Stimulated activated CD8-positive, alpha-beta memory T cell treated with anti-CD3 and anti-CD28 coated beads, Interleukin-7, amount 100 ng/mL, for 1 hour (primary cell): ENCODE data around the gene KCNQ5.

Experiments used
- DNase-seq, 2 donors: peaks; one replicate each; pipeline ENCODE4 v3.0.0-alpha.2; 2020; ENCODE audit warnings: low read depth in 2 of 2

The KCNQ5 gene

DNA sequence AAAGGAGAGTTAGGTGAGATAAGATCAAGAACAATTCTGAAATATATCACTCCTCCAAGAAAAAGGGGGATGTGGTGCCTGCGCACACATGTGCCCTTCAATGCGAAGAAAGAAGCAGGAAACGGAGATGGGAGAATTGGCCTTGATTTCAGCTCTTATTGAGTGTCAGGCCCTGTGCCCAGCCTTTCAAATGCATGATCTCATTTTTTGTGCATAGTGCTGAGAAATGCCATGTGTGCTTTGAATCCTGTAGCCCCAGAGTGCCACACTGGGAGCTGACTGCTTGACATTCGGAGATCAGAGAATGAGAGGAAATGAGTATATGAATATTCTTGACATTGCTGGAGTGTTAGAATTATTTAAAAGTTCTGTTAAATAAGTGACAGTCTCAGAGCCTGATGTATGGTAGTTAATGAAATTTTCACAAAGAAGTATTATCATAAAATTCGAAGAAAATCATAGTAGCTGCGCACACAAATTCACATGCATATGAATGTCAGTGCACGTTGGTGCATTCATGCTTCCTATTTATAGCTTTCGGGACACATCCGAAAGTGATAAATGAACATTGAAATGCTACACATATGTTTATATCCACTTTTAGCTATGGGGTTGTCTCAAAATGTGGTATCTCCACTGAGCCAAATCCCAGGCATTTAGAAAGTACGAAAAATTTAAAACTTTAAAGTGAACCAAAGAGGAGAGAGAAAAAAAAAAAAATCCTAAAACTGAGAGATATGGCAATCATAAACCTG is 172.0 kb downstream of the KCNQ5 start:
- no peak for DNase-seq

DNA sequence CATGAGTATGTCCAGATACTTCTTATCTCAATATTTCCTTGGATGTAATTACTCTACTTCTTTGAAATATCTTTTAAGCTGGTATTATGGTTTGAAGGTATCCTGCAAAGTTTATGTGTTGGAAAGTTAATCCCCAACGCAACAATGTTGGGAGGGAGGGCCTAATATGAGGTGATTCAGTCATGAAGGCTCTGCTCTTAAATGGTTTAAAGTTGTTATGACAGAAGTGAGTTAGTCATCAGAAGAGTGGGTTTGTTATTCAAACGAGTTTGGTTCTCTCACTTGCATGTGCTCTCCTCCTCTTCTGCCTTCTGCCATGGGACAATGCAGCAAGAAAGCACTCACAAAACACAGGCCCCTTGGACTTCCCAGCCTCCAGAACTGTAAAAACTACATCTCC is 176.3 kb downstream of the KCNQ5 start:
- DNase-seq: no peak

DNA sequence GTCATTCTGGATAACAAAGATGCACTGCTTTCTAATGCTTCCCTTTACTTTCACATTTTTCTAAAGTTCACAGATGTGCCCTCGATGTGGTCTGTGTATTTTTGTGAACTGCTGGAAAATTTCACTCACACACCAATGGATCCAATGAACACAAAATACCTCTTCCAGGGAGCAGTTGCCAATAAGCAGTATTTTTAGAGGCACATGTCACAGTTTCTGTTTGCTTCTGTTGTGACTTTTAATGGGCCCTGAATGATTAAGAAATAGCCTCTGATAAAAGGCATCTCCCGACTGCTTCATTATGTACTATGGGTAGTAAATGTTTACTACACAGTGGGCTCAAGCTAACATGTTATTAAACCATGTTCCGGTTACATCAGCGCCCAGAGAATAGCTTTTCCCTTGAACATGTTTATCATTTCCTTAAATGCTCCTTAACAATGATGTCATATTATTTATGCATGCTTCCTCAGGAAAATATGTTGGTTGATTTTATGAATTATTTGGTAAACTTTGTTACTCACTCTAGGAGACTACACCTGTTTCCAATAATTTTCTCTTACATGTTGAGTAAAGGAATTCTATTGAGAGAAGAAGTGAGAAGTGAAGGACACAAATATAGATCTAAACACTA is 188.0 kb downstream of the KCNQ5 start:
- DNase-seq: no peak

DNA sequence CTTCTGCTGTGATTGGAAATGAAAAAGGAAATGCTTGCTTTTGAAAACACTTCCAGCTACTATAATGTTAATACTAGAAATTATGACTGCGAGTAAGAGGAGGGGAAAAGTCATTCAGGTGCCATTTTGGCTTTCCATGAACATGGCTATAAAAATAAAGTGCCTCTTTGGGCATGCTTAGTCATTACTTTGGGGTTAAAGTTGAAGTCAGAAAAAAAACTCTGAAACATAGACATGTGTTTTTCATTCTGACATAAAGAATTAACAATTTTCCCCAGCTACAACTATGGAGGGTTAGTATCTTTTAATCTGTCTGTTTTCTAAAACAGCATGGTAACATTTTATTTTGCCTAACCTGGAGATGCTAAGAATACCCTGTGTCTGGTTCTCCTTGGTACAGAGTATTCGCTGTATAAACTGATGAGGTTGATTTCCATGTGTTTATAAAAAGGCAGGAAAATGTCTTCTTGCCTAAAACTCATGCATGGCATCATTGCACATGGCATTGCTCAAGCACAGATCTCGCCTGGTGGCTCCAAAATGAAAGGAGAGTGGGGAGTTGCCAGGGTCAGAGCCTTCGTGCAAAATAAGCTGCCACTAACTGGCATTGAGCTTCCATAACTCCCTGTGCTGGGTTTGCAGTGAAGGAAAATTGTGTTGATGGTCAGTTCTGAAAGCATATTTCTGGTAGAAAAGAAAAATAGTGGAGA is 188.9 kb downstream of the KCNQ5 start:
- DNase-seq: no peak

DNA sequence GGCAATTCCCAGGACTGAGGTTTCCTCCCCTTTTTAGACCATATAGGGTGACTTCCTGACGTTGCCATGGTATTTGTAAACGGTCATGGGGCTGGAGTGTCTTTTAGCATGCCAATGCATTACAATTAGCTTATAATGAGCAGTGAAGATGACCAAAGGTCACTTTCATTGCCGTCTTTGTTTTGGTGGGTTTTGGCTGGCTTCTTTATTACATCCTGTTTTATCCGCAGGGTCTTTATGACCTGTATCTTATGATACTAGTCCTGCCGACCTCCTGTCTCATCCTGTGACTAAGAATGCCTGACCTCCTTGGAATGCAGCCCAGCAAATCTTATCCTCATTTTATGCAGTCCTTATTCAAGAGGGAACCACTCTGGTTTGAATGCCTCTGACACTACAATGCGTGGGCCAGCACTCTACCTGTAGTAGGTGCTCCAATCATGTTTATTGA is 190.1 kb downstream of the KCNQ5 start:
- DNase-seq: no peak

DNA sequence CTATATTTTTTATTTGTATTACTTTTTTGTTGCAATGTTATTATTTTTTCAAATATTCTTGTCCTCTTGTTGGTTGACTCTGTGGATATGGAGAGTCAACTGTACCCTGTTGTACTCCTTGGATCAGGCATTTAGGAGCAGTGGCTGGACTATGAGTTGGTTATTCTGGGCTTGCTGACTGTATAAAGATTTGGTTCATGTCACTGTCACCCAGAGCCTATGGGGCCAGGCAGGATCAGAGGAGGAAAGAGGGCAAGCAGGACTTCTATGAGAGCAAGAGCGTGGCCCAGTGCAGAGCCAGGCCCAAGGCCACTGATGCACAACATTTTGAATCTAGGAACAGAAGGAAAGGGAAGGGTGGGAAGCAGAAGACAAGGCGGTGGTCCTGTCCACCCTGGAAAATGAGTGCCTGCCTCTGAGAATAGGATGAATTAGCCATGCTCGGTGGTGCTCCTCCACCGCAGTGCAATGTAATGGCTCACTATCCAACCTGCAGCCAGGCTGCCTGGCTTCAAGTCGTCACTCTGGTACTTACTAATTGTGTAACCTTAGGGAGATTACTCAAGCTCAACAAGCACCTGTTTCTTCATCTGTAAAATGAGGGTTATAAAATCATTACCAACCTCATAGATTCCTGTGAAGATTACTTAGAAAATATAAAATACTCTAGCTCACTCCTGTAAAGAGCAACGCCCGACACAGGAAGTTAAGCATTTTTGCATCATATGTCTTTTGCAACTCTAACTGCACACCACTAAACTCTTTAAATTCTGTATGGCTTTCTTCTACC is 192.1 kb downstream of the KCNQ5 start:
- DNase-seq: no peak

DNA sequence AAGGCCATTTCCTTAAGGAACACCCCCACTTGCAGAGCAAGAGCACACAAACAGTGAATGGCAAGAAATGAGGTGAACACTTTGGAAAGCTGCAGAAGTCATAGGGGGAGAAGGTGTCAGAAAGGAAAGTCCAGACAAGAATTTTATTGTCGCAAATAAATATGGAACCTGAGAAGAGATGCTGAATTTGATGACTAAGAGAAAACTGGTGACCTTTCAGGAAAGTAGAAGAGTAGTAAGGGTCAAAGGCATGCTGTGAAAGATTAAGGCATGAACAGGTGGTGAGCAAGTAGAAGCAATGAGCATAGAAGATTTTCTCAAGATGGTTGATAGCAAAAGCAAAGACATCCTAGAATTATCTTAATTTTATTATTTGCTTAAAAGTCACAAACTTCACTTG is 194.2 kb downstream of the KCNQ5 start:
- DNase-seq: no peak

DNA sequence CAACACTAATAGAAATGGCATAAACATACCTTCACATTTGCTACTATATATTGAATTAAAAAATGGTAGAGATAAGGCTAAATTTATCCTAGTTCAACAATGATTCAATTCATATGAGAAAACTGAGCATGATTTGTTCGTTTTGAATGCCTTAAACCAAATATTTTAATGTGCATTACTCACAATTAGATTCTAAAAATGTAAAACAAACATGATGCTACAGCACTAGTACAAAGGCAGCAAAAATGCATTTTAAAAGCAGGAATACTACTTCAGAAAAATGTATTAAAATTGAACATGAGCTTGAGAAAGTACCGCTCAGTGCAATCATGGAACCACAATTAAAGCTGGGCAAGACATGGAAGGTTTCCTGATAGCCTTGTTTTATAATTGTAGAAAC is 195.3 kb downstream of the KCNQ5 start:
- no peak for DNase-seq

DNA sequence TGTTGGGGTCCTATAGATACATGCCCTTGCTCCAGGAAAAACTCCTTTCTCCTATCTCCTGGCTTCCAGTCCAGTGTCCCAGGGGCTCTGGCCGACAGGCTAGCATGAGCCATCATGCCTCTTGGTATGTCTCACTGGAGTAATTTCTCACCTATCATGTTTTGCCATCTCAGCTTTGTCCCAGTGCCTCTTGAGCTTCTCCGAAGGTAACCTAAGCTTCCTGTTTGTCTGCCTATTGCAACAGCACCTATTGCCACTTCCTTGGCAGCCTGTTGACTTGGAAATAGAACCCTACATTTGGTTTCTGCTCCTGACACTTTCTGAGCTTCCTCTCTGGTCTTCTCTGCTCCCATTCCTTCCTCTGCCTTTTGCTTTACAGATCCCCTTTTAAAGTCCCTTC is 197.7 kb downstream of the KCNQ5 start:
- no peak for DNase-seq

DNA sequence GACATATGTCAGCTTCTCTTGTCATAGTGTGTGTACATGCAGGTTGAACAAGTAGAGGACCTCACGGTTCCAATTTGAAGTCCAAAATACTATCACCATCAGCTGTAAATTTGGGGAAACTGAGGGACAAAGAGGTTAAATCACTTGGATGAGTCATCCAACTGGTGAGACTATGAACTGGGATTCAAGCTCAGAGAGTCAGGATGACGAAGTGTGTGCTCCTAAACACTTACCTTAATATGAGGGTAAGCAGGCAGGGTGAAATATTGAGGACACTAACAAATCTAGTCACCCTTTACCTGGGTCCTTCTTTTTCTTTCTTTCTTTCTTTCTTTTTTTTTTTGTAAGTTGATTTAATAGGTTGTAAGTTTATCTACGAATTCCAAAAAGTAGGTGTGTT is 198.3 kb downstream of the KCNQ5 start:
- DNase-seq: no peak

DNA sequence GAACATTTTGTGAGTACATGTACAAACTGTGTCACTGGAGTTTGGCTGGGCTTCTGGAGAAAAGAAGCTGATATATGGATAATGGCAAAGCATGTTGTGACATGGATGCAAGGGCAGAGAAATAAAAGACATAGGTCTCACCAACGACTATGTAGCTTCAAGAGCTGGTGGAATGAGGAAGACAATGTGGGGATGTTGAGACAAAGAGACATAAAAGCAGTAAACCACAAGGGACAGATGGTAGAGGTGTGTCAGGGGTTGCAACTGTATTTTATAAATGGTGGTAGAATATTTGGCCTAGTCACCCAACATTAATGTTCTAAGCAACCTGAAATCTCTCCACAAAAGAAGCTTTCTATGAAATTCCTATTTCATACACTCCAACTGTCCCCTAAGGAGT is 199.0 kb downstream of the KCNQ5 start:
- DNase-seq: no peak

DNA sequence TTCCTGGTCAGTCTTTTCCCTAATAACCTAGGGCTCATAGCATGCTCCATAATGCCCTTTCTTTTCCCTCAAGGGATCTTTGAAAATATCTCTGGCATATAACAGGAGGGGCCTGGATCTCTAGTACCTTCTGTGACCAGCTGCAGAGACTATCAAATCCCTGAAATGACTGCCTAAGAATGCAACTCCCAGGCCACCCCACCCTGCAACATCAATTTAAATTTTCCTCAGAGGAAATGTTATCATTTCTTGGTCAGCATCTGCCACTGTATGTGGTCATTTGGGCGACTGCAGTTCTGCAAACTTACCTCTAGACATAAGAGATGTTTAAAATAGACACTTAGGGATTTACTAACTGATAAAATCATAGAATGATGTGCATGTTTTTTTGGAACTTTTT is 200.2 kb downstream of the KCNQ5 start:
- DNase-seq: no peak

DNA sequence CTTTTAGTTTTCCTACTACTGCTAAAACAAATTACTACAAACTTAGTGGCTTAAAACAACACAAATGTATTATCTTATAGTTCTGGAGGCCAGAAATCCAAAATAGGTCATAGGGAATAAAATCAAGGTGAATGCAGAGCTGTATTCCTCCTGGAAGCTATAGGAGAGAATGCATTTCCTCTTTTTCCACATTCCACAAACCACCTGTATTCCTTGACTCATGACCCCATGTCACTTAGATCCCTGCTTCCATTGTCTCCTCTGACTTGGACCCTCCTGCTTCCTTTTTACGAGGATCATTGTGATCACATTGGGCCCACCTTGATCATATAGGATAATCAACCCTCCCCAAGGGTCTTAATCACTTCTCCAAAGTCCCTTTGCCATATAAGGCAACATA is 200.8 kb downstream of the KCNQ5 start:
- no peak for DNase-seq

DNA sequence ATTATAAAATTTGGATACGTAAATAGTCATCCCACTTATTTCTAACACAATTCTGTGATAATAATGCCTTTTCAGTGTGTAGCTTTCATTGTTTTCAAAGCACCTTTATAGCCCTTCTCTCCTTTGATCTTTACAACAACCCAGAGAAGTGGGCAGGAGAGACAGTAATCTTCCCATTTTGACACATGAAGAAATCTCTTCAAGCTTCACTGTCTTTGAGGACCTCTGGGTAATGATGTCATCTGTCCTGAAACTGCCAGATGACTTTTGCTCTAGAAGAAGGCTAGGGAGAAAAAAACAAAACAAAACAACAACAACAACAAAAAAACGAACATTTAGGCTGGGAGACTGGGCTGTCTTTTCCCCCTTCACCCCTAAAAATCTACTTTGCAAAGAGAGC is 203.0 kb downstream of the KCNQ5 start:
- DNase-seq: no peak

DNA sequence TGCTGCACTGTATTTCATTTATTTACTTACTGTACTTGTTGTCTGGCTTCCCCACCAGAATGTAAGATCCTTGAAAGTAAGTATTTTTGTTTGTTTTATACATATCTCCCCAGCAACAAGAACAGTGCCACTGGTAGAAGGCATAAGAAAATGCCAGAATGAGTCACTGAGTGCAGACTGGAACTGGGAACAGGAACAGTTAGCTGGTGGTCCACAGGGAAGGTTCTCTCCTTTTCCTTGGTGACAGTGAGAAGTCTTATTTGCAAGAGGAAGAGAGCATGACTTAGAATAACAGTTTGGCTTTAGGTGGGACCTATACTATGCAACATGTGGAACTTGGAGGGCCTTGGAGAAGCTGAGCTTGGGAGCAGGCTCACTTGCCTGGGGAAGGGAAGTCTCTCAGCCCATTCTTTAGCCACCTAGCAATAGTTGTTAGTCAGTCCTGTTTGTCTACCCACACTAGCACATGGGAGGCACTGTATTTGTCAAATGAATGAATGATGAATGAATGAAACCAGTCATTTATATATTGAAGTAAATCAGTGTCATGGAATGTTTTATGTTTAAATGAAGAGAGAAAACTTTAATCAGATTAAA is 203.5 kb downstream of the KCNQ5 start:
- no peak for DNase-seq

DNA sequence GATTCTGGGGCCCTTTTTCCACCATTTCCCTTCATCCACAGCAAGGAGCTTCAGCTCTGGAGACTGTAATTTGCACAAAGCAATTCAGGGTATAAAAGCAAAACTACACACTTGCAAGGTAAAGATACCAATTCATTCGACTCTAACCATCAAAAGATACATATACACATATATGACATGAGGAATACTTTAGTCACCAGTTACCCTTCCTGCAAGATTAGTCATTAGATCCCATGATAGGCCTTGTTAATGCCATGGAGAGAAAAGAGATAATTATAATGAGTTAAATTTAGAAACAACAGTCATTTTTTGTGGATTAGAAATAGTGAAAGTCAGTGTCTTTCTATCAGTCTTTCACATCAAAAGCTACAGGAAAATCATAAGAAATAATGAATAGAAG is 204.2 kb downstream of the KCNQ5 start:
- DNase-seq: no peak

DNA sequence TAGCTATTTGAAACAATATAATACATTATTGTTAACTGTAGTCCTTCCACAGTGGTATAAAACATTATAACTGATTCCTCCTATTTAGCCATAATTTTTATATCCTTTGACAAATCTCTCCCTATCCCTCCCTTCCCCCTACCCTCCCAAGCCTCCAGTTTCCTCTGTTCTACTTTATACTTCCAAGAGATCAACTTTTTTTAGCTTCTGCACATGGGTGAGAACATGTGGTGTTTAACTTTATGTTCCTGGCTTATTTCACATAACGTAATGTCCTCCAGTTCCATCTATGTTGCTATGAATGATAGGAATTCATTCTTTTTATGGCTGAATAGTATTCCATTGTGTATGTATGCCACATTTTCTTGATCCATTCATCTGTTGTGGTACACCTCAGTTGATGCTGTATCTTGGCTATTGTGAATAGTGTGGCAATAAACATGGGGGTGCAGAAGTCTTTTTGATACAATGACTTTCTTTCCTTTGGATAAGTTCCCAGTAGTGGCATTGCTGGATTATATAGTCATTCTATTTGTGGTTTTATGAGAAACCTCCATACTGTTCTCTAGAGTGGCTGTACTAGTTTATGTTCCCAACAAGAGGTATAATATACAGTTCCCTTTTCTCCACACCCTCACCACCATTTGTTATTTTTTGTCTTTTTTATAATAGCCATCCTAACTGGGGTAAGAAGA is 205.0 kb downstream of the KCNQ5 start:
- DNase-seq: no peak

DNA sequence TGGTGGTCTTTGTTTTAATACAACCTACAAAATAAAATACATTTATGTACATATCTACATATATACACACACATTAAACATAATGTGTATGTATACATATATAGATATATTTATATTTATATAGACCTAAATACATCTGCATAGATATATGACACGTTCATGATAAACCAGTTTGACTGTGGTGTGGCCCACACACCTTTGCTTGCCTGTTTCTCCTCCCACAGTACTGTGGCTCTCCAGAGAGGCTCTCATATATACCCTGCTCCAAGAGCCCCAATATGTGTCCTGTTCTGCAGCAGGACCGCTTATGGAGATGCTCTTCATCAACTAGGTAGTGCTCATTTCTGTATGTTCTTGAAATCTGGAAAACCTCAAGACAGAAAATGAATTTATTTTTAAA is 207.0 kb downstream of the KCNQ5 start:
- DNase-seq: no peak

DNA sequence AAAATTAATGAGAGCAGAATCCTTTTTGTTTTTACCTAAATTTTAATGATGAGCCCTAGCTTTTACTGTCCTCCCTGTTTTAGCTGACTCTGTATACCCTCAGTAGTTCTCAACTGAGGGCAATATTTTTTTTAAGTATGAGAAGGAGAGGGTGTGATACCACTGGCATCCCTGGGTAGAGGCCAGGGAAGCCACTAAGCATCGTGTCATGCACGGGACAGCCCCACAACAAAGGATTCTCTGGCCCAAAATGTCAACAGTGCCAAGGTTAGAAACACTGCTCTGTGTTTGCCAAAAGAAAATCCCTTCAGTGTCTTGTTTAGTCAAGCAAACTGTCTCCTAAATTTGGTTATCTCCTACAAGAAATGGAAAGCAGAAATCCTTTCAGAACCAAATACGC is 210.4 kb downstream of the KCNQ5 start:
- DNase-seq: no peak

DNA sequence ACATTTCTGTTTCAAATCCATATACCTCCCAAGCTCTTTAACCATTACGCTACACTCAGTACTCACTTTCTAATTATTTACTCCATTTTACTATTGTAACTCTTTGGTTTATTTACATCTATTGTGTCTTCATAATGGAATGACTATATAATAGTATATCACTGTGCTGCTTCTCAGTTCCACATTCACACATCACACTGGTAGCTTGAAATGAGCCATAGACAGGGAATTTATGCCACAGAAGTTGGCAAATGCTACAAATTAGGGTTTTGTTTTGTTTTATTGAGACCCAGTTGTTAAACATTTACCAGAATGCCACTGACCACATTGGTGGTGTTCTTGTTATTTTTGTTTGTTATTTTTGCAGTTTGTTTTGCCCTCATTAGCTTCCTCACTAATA is 213.9 kb downstream of the KCNQ5 start:
- DNase-seq: no peak

DNA sequence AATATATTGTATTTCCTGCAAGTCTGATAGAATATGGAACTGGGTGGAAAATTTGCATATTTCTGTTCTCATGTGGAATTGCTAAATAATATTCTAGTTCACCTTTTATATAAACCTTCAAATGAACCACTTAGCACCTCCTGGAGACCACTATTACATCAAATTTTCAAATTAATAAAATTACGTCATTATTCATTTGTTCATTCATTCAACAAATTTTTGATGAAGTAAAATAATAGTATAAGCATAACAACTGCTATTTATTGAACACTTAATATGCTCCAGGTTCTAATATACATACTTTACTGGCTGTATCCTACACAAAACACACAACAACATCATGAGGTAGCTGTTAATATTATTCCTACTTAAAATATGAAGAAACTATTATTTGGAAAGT is 215.1 kb downstream of the KCNQ5 start:
- DNase-seq: no peak
